SK-N-SH (cell line): ENCODE results near the gene COX7A1. TPM values are rescaled to one million over a fixed set of nuclear protein-coding genes. Genes with fewer than 3 reads are reported as not detected.
"Not testable (repeated sequence)": the region's sequence is repeated elsewhere in the genome, so short reads cannot be mapped to it uniquely, and the experiment has no call there.

Source experiments
- CTCF ChIA-PET: fragments of 300-600, 350-600 bp; formaldehyde crosslinking; extraction: SDS; loops from one replicate; lab custom pipeline; 2021; lab: Yijun Ruan, JAX
- POLR2A ChIA-PET: fragments of 350-600 bp; sonication (Branson Sonifier 250); formaldehyde crosslinking; extraction: SDS; loops from one replicate; lab custom pipeline; 2020; ENCODE audit warnings: antibody characterized with exemption, inconsistent platforms; lab: Yijun Ruan, JAX
- DNase-seq: peaks from one replicate; pipeline ENCODE4 v3.0.0; 2012
- H2AFZ ChIP-seq: fragments of 200-600 bp; sonication (generic); 2 replicates; pipeline ENCODE4 v1.8.1; 2016; ENCODE audit warnings: antibody characterized with exemption, mild to moderate bottlenecking, low read depth
- H3F3A ChIP-seq: fragments of 200-600 bp; sonication (generic); replicated peaks from 2 replicates; pipeline ENCODE3; 2016; ENCODE audit warnings: antibody characterized with exemption, mild to moderate bottlenecking; ENCODE audit not compliant: insufficient read depth
- H3K27ac ChIP-seq, 2 experiments: fragments of 200-500 bp in 1 of 2; fragments of 200-600 bp in 1 of 2; sonication (Bioruptor generic) in 1 of 2; sonication (generic), shearing (Covaris generic) in 1 of 2; 2 replicates each; pipeline versions ENCODE4 v1.5.1 to v1.6.1; 2014 to 2016; ENCODE audit warnings: low read depth in 2 of 2, inconsistent platforms in 1 of 2, low read length in 1 of 2, mild to moderate bottlenecking in 1 of 2, mixed read lengths in 1 of 2
- H3K27me3 ChIP-seq: fragments of 200-600 bp; sonication (generic), shearing (Covaris generic); 2 replicates; pipeline ENCODE4 v1.6.1; 2016; ENCODE audit warnings: mixed run types; ENCODE audit not compliant: insufficient read depth
- H3K36me3 ChIP-seq, 2 experiments: fragments of 200-500 bp in 1 of 2; fragments of 200-600 bp in 1 of 2; sonication (Bioruptor generic) in 1 of 2; sonication (generic) in 1 of 2; replicated peaks in 1 of 2; 2 replicates each; pipeline versions ENCODE3 to v1.5.1; 2014 to 2016; ENCODE audit warnings: low read length in 1 of 2, mild to moderate bottlenecking in 1 of 2; ENCODE audit not compliant: insufficient read depth in 2 of 2, control insufficient read depth in 1 of 2
- H3K4me1 ChIP-seq, 2 experiments: fragments of 200-500 bp in 1 of 2; fragments of 200-600 bp in 1 of 2; sonication (Bioruptor generic) in 1 of 2; sonication (generic), shearing (Covaris generic) in 1 of 2; 2 replicates each; pipeline versions ENCODE4 v1.5.1 to v1.6.1; 2014 to 2016; ENCODE audit warnings: low read depth in 1 of 2, low read length in 1 of 2, mixed run types in 1 of 2; ENCODE audit not compliant: insufficient read depth in 2 of 2, control insufficient read depth in 1 of 2
- H3K4me2 ChIP-seq: fragments of 200-600 bp; sonication (generic), shearing (Covaris generic); 2 replicates; pipeline ENCODE4 v1.6.1; 2017; ENCODE audit warnings: mixed run types
- H3K4me3 ChIP-seq, 2 experiments: fragments of 200-500 bp in 1 of 2; fragments of 200-600 bp in 1 of 2; sonication (Bioruptor generic) in 1 of 2; sonication (generic), shearing (Covaris generic) in 1 of 2; 2 replicates each; pipeline versions ENCODE4 v1.5.1 to v1.8.1; 2014 to 2016; ENCODE audit warnings: low read depth in 2 of 2, inconsistent platforms in 1 of 2, low read length in 1 of 2, mild to moderate bottlenecking in 1 of 2, mixed read lengths in 1 of 2, moderate library complexity in 1 of 2
- H3K79me2 ChIP-seq: fragments of 200-600 bp; sonication (generic); 2 replicates; pipeline ENCODE4 v1.8.1; 2017; ENCODE audit warnings: mild to moderate bottlenecking; ENCODE audit not compliant: insufficient read depth
- H3K9ac ChIP-seq: fragments of 200-600 bp; sonication (generic); 2 replicates; pipeline ENCODE4 v1.6.1; 2017; ENCODE audit warnings: mixed run types
- H3K9me2 ChIP-seq: fragments of 200-600 bp; sonication (generic); 2 replicates; pipeline ENCODE4 v1.6.1; 2017; ENCODE audit warnings: mixed run types
- H3K9me3 ChIP-seq: fragments of 200-600 bp; sonication (generic); 2 replicates; pipeline ENCODE4 v1.6.1; 2017; ENCODE audit warnings: mixed run types, mild to moderate bottlenecking, moderate library complexity
- H4K20me1 ChIP-seq: fragments of 200-600 bp; sonication (generic); 2 replicates; pipeline ENCODE4 v1.6.1; 2017; ENCODE audit warnings: mild to moderate bottlenecking, mixed run types; ENCODE audit not compliant: insufficient read depth
- CHD2 ChIP-seq: fragments of 150-350 bp; IDR thresholded peaks from 2 replicates; pipeline ENCODE4 v1.6.1; 2018; ENCODE audit warnings: low read length; ENCODE audit not compliant: partially characterized antibody
- CTCF ChIP-seq: fragments of 200-600 bp; sonication (generic); IDR thresholded peaks from 2 replicates; pipeline ENCODE4 v1.6.1; 2017; ENCODE audit warnings: antibody characterized with exemption, mild to moderate bottlenecking, moderate library complexity
- ELF1 ChIP-seq: IDR thresholded peaks from 2 replicates; pipeline ENCODE4 v1.4.0; 2012
- EP300 ChIP-seq, 2 experiments: IDR thresholded peaks; 2 replicates each; pipeline versions ENCODE4 v1.4.0 to v1.6.1; 2012; ENCODE audit warnings: borderline replicate concordance in 1 of 2, low read depth in 1 of 2, low read length in 1 of 2
- FOSL2 ChIP-seq: IDR thresholded peaks from 2 replicates; pipeline ENCODE4 v1.4.0; 2012; ENCODE audit warnings: low read depth, mild to moderate bottlenecking, moderate library complexity, borderline replicate concordance
- FOXM1 ChIP-seq: IDR thresholded peaks from 2 replicates; pipeline ENCODE4 v1.4.0; 2012; ENCODE audit warnings: low read depth, mild to moderate bottlenecking
- GATA2 ChIP-seq: sonication (generic); formaldehyde crosslinking; IDR thresholded peaks from 2 replicates; pipeline ENCODE4 v1.5.0; 2020; ENCODE audit warnings: mild to moderate bottlenecking, missing genetic modification reagents
- IRF3 ChIP-seq: fragments of 150-350 bp; IDR thresholded peaks from 2 replicates; pipeline ENCODE4 v1.6.1; 2016; ENCODE audit warnings: mild to moderate bottlenecking, low read depth, low read length
- JUND ChIP-seq: IDR thresholded peaks from 2 replicates; pipeline ENCODE4 v1.4.0; 2012
- NFIC ChIP-seq: IDR thresholded peaks from 2 replicates; pipeline ENCODE4 v1.4.0; 2012; ENCODE audit warnings: borderline replicate concordance
- NRF1 ChIP-seq: IDR thresholded peaks from 2 replicates; pipeline ENCODE4 v1.6.1; 2012; ENCODE audit warnings: low read depth, mild to moderate bottlenecking, low read length
- PBX3 ChIP-seq: IDR thresholded peaks from 2 replicates; pipeline ENCODE4; 2012
- RAD21 ChIP-seq: IDR thresholded peaks from 2 replicates; pipeline ENCODE4 v1.6.1; 2012; ENCODE audit warnings: mild to moderate bottlenecking, low read length
- RCOR1 ChIP-seq: fragments of 150-350 bp; IDR thresholded peaks from 2 replicates; pipeline ENCODE4 v1.6.1; 2017; ENCODE audit warnings: antibody characterized with exemption, low read length
- RXRA ChIP-seq: IDR thresholded peaks from 2 replicates; pipeline ENCODE4 v1.4.0; 2012; ENCODE audit warnings: low read depth, mild to moderate bottlenecking, borderline replicate concordance
- SIN3A ChIP-seq: IDR thresholded peaks from 2 replicates; pipeline ENCODE4 v1.6.1; 2012; ENCODE audit warnings: low read depth, mild to moderate bottlenecking, low read length, moderate library complexity, borderline replicate concordance
- SMC3 ChIP-seq: IDR thresholded peaks from 2 replicates; pipeline ENCODE4 v1.6.1; 2012; ENCODE audit warnings: low read depth, low read length, improper control_type of control experiment
- TAF1 ChIP-seq: IDR thresholded peaks from 2 replicates; pipeline ENCODE4 v1.6.1; 2012; ENCODE audit warnings: low read depth, mild to moderate bottlenecking, low read length, moderate library complexity, borderline replicate concordance
- USF1 ChIP-seq: IDR thresholded peaks from 2 replicates; pipeline ENCODE4 v1.4.0; 2012; ENCODE audit warnings: low read depth, borderline replicate concordance
- YY1 ChIP-seq: IDR thresholded peaks from 2 replicates; pipeline ENCODE4 v1.4.0; 2012; ENCODE audit warnings: low read depth, mild to moderate bottlenecking
- WGBS: methylation state at CpG from one replicate; pipeline ENCODE4 v1.1.6; 2017; ENCODE audit warnings: low lambda C conversion rate; 5-methylcytosine and 5-hydroxymethylcytosine counted together
- polyA plus RNA-seq, 3 experiments: library from polyadenylated mRNA; depleted of rRNA; stranded (reverse); fragments of >200 nt; gene quantifications; 2 replicates each; pipeline ENCODE4 v1.2.3, GENCODE V29; 2012

Gene COX7A1
- polyA plus RNA-seq, 1 of the 3 experiments (the other 2 are of a cell fraction) = not detected

- H3K4me3 ChIP-seq = no peak overlapping the region
- no peak for DNase-seq
- no peaks in the 10 kb centered on the region for H3F3A ChIP-seq
- no peaks in the 10 kb centered on the region for H3K9me2 ChIP-seq
- H3K9ac ChIP-seq = no peak overlapping the region
- TF ChIP-seq SMC3 = no peak
- TF ChIP-seq RAD21 = no peak
- no peaks in the 10 kb centered on the region for H3K27me3 ChIP-seq
- POLR2A ChIA-PET = no interaction called here
- H3K36me3 ChIP-seq = peaks cover 0 to 9% of the 10 kb centered on the region in 2 experiments
- no peak overlapping the region for H3K27ac ChIP-seq
- no peaks in the 10 kb centered on the region for H3K9me3 ChIP-seq
- H3K79me2 ChIP-seq = no peaks in the 10 kb centered on the region
- H4K20me1 ChIP-seq = no peaks in the 10 kb centered on the region
- no peak overlapping the region for H2AFZ ChIP-seq
- H3K4me2 ChIP-seq = no peak overlapping the region
- 91% methylated on average over 10 of the region's 10 CpGs for WGBS
- CTCF ChIA-PET = interaction anchor here (1.6 kb wide), 1 partner anchor 56 kb away, joined by 3 read pairs; no protein-coding TSS in a partner anchor
- no peaks in the 10 kb centered on the region for H3K4me1 ChIP-seq
These were observed 31.0 kb upstream of the COX7A1 start for GRCh38 chr19:36183245-36183628.

GRCh38 chr19:36182612-36183244 is 30.5 kb upstream of the COX7A1 start:
- Histone ChIP-seq H3K27me3 (no peaks in the 10 kb centered on the region), H3K4me2 (no peak overlapping the region), H3K36me3 (peaks cover 0 to 9% of the 10 kb centered on the region in 2 experiments), H4K20me1 (no peaks in the 10 kb centered on the region), H3K4me3 (no peak overlapping the region), H3K9ac (no peak overlapping the region), H3K9me2 (no peaks in the 10 kb centered on the region), H3K27ac (no peak overlapping the region), H3K4me1 (no peaks in the 10 kb centered on the region), H3K79me2 (no peaks in the 10 kb centered on the region), H3K9me3 (no peaks in the 10 kb centered on the region), H2AFZ (no peak overlapping the region), H3F3A (no peaks in the 10 kb centered on the region)
- WGBS = 85% methylated on average over 17 of the region's 17 CpGs
- CTCF ChIA-PET = interaction anchor here (0.7 to 1.6 kb wide), 2 partner anchors 8 to 56 kb away, joined by 3 read pairs; no protein-coding TSS in a partner anchor
- TF ChIP-seq CTCF (no peak), JUND (no peak), EP300 (IDR thresholded peaks at IDR 0.05; ENCODE audit: borderline replicate concordance in 1 of 2, low read depth in 1 of 2, low read length in 1 of 2) (no peak), RXRA (no peak), NFIC (no peak), SMC3 (no peak), IRF3 (no peak), FOSL2 (no peak), FOXM1 (no peak), PBX3 (no peak), TAF1 (no peak), NRF1 (no peak), RCOR1 (no peak), YY1 (no peak), CHD2 (no peak), GATA2 (CRISPR knock-in tag) (no peak), USF1 (no peak), SIN3A (no peak), ELF1 (no peak)
- no peak for DNase-seq
- POLR2A ChIA-PET = no interaction called here

GRCh38 chr19:36179077-36179476 is 26.8 kb upstream of the COX7A1 start:
- H3K79me2 ChIP-seq, H3K4me1 ChIP-seq, H4K20me1 ChIP-seq, POLR2A ChIA-PET, H3K36me3 ChIP-seq, H3F3A ChIP-seq, H3K9me2 ChIP-seq, DNase-seq, H3K27ac ChIP-seq, H3K9ac ChIP-seq, H3K27me3 ChIP-seq, H3K9me3 ChIP-seq, H3K4me2 ChIP-seq, H3K4me3 ChIP-seq, H2AFZ ChIP-seq: not testable (repeated sequence)
- 45% methylated on average over 2 of the region's 2 CpGs for WGBS
- CTCF ChIA-PET = interaction anchor here (1.0 kb wide), 1 partner anchor 9 kb away, joined by 3 read pairs; no protein-coding TSS in a partner anchor
